GM12864 (cell line): ENCODE results near the gene CRYGN.
A peak's percentile ranks its signal among the peaks of the same experiment; 100 is the strongest.

Source experiments
- DNase-seq: peaks from one replicate; pipeline ENCODE4 v3.0.0-alpha.2; 2011; ENCODE audit warnings: low read depth
- H3K4me3 ChIP-seq: 2 replicates; pipeline ENCODE4 v1.5.1; 2011; ENCODE audit warnings: mild to moderate bottlenecking, low read depth, low read length, control low read depth
- CTCF ChIP-seq: IDR thresholded peaks from 2 replicates; pipeline ENCODE4 v1.5.1; 2011; ENCODE audit warnings: low read depth, mild to moderate bottlenecking, moderate library complexity, low read length, control low read depth, inconsistent platforms; ENCODE audit errors: missing control alignments

Gene CRYGN

GRCh38 chr7:151430391-151431205, 9.3 kb downstream of the CRYGN start:
- no peak overlapping the region for H3K4me3 ChIP-seq
- DNase-seq, result no peak
- TF ChIP-seq CTCF, result no peak

GRCh38 chr7:151429560-151430331, 10.2 kb downstream of the CRYGN start:
- peak; percentile 36 for DNase-seq
- no peak overlapping the region for H3K4me3 ChIP-seq
- no peak for TF ChIP-seq CTCF

- no peak overlapping the region for H3K4me3 ChIP-seq
- no peak for TF ChIP-seq CTCF
- no peak for DNase-seq
Observed at GRCh38 chr7:151429237-151429559, 10.7 kb downstream of the CRYGN start.

- no peak overlapping the region for H3K4me3 ChIP-seq
- no peak for DNase-seq
- no peak for TF ChIP-seq CTCF
Observed at GRCh38 chr7:151428378-151429236, 11.3 kb downstream of the CRYGN start.

GRCh38 chr7:151427705-151428377, 12.1 kb downstream of the CRYGN start:
- no peak for DNase-seq
- TF ChIP-seq CTCF, result no peak
- H3K4me3 ChIP-seq, result no peak overlapping the region

- H3K4me3 ChIP-seq, result no peak overlapping the region
- no peak for DNase-seq
- no peak for TF ChIP-seq CTCF
Observed at GRCh38 chr7:151426904-151427704, 12.8 kb downstream of the CRYGN start.
